Panc1 (cell line): ENCODE measurements around the gene ELMO1. TPM values are rescaled to one million over a fixed set of nuclear protein-coding genes. Genes with fewer than 3 reads are reported as not detected.

Source experiments
- ATAC-seq: fragments of 200-7000 bp; cut with Tn5 transposase; 2 replicates; pipeline ENCODE4 v1.9.1; 2020; ENCODE audit warnings: mild to moderate bottlenecking, moderate library complexity
- BruUV-seq: library from RNA; stranded (reverse); fragments of 400-500 nt; replicated peaks from 2 replicates; lab custom pipeline; 2021; lab: Mats Ljungman, UMichigan
- CTCF ChIA-PET: fragments of 300-600 bp; sonication (Branson Sonifier 250); formaldehyde crosslinking; loops from one replicate; lab custom pipeline; 2022; ENCODE audit warnings: antibody characterized with exemption; lab: Charles Lee
- POLR2A ChIA-PET: fragments of 300-600 bp; sonication (Branson Sonifier 250); formaldehyde crosslinking; loops from one replicate; lab custom pipeline; 2022; ENCODE audit warnings: antibody characterized with exemption; lab: Charles Lee
- DNase-seq: peaks from one replicate; pipeline ENCODE4 v3.0.0-alpha.2; 2010; ENCODE audit warnings: low read depth, low spot score
- H3K27ac ChIP-seq: 2 replicates; pipeline ENCODE4 v1.5.1; 2011; ENCODE audit warnings: mild to moderate bottlenecking, low read length, inconsistent platforms
- H3K27me3 ChIP-seq: fragments of 200-500 bp; sonication (Bioruptor generic); 2 replicates; pipeline ENCODE4 v1.6.0; 2014; ENCODE audit warnings: low read length, inconsistent platforms; ENCODE audit not compliant: control insufficient read depth, insufficient read depth
- H3K36me3 ChIP-seq: fragments of 200-500 bp; sonication (Bioruptor generic); 2 replicates; pipeline ENCODE4 v1.5.1; 2014; ENCODE audit warnings: inconsistent platforms, mild to moderate bottlenecking, low read length, moderate library complexity; ENCODE audit not compliant: control insufficient read depth, insufficient read depth
- H3K4me1 ChIP-seq: 2 replicates; pipeline ENCODE4 v1.5.1; 2011; ENCODE audit warnings: inconsistent platforms, mild to moderate bottlenecking, low read length, moderate library complexity; ENCODE audit not compliant: control insufficient read depth, insufficient read depth
- H3K4me3 ChIP-seq, 2 experiments: 2 replicates each; pipeline ENCODE4 v1.5.1; 2011 to 2012; ENCODE audit warnings: low read depth in 2 of 2, low read length in 2 of 2, mild to moderate bottlenecking in 2 of 2, inconsistent platforms in 1 of 2, moderate library complexity in 1 of 2
- H3K9me3 ChIP-seq: fragments of 200-500 bp; sonication (Bioruptor generic); 2 replicates; pipeline ENCODE4 v1.5.1; 2014; ENCODE audit warnings: low read depth, mild to moderate bottlenecking, inconsistent platforms, low read length, moderate library complexity; ENCODE audit not compliant: control insufficient read depth, insufficient read depth
- POLR2AphosphoS5 ChIP-seq: IDR thresholded peaks from 2 replicates; pipeline ENCODE4 v1.6.1; 2012; ENCODE audit warnings: mild to moderate bottlenecking, low read depth, low read length, moderate library complexity
- REST ChIP-seq, 2 experiments: IDR thresholded peaks; 2 replicates each; pipeline ENCODE4 v1.6.1; 2011 to 2012; ENCODE audit warnings: low read depth in 2 of 2, control low read depth in 1 of 2, low read length in 1 of 2, mild to moderate bottlenecking in 1 of 2, moderate library complexity in 1 of 2; ENCODE audit not compliant: insufficient read depth in 1 of 2
- SIN3A ChIP-seq: IDR thresholded peaks from 2 replicates; pipeline ENCODE4 v1.6.1; 2012; ENCODE audit warnings: low read depth, mild to moderate bottlenecking, low read length, moderate library complexity, borderline replicate concordance; ENCODE audit not compliant: insufficient read depth
- TCF7L2 ChIP-seq: IDR thresholded peaks from 2 replicates; pipeline ENCODE4 v1.6.1; 2011; ENCODE audit warnings: mild to moderate bottlenecking, low read depth, low read length, inconsistent platforms
- in situ Hi-C: cut with HindIII; loops from 2 replicates; pipeline ENCODE4 v1.10.0; 2016; ENCODE audit warnings: low sequenced_read_pairs, low pct_unique_long_range_greater_than_20kb
- intact Hi-C: fragments of 100-400 bp; cut with micrococcal nuclease; formaldehyde crosslinking; loops from one replicate; pipeline ENCODE4 v1.10.0; 2022; ENCODE audit not compliant: unreplicated experiment
- total RNA-seq: library from RNA; stranded (reverse); gene quantifications from one replicate; pipeline ENCODE4 v1.2.1, GENCODE V29; 2021; ENCODE audit not compliant: unreplicated experiment
- TF ChIP-seq, protein P1 (sequence below): fragments of 450-650 bp; IDR thresholded peaks from 2 replicates; pipeline ENCODE4 v1.5.1; 2017; ENCODE audit warnings: mild to moderate bottlenecking

Gene ELMO1
- total RNA-seq, 1 experiment from 2014 or later: 0.80 TPM

GRCh38 chr7:36946401-36946739 lies 502.3 kb downstream of the ELMO1 start:
- H3K36me3 ChIP-seq: no peaks in the 10 kb centered on the region
- in situ Hi-C loops: no loop called here
- peaks cover 30% of the 10 kb centered on the region for H3K9me3 ChIP-seq
- ATAC-seq (no peak), DNase-seq (no peak)
- no peak overlapping the region for H3K4me3 ChIP-seq
- no TSS peak for BruUV-seq
- no peaks in the 10 kb centered on the region for H3K27me3 ChIP-seq
- no peaks in the 10 kb centered on the region for H3K4me1 ChIP-seq
- intact Hi-C loops: no loop called here
- POLR2A ChIA-PET: no interaction called here
- no peak overlapping the region for H3K27ac ChIP-seq
- CTCF ChIA-PET: no interaction called here
- TF ChIP-seq TCF7L2 (no peak), SIN3A (no peak), POLR2AphosphoS5 (no peak), REST (IDR thresholded peaks at IDR 0.05; ENCODE audit: insufficient read depth in 1 of 2, low read depth in 2 of 2, low read length in 1 of 2) (no peak)
- TF ChIP-seq, protein P1, sequence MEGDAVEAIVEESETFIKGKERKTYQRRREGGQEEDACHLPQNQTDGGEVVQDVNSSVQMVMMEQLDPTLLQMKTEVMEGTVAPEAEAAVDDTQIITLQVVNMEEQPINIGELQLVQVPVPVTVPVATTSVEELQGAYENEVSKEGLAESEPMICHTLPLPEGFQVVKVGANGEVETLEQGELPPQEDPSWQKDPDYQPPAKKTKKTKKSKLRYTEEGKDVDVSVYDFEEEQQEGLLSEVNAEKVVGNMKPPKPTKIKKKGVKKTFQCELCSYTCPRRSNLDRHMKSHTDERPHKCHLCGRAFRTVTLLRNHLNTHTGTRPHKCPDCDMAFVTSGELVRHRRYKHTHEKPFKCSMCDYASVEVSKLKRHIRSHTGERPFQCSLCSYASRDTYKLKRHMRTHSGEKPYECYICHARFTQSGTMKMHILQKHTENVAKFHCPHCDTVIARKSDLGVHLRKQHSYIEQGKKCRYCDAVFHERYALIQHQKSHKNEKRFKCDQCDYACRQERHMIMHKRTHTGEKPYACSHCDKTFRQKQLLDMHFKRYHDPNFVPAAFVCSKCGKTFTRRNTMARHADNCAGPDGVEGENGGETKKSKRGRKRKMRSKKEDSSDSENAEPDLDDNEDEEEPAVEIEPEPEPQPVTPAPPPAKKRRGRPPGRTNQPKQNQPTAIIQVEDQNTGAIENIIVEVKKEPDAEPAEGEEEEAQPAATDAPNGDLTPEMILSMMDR: no peak

- peaks cover 36% of the 10 kb centered on the region for H3K9me3 ChIP-seq
- BruUV-seq: no TSS peak
- no peak for DNase-seq
- H3K27me3 ChIP-seq: no peaks in the 10 kb centered on the region
- in situ Hi-C loops: no loop called here
- ATAC-seq: no peak
- H3K36me3 ChIP-seq: no peaks in the 10 kb centered on the region
- TF ChIP-seq SIN3A: no peak
- TF ChIP-seq, protein P1: no peak
- TF ChIP-seq REST (IDR thresholded peaks at IDR 0.05; ENCODE audit: insufficient read depth in 1 of 2, low read depth in 2 of 2, low read length in 1 of 2): no peak
- no peak for TF ChIP-seq POLR2AphosphoS5
- TF ChIP-seq TCF7L2: no peak
- no peak overlapping the region for H3K4me3 ChIP-seq
- POLR2A ChIA-PET: no interaction called here
- H3K27ac ChIP-seq: no peak overlapping the region
- intact Hi-C loops: no loop called here
- CTCF ChIA-PET: no interaction called here
- no peaks in the 10 kb centered on the region for H3K4me1 ChIP-seq
These were observed 502.9 kb downstream of the ELMO1 start for GRCh38 chr7:36945612-36946400.
